Ishikawa (cell line): Measurements from ENCODE around the gene TJP1.

ENCODE experiments used
- CEBPB ChIP-seq: IDR thresholded peaks from 2 replicates; pipeline ENCODE4 v1.6.1; 2012
- CREB1 ChIP-seq: IDR thresholded peaks from 2 replicates; pipeline ENCODE4 v1.6.1; 2012; ENCODE audit warnings: low read depth
- EGR1 ChIP-seq: IDR thresholded peaks from 2 replicates; pipeline ENCODE4 v1.6.1; 2012
- EP300 ChIP-seq: IDR thresholded peaks from 2 replicates; pipeline ENCODE4 v1.6.1; 2012; ENCODE audit warnings: borderline replicate concordance
- FOXM1 ChIP-seq: IDR thresholded peaks from 2 replicates; pipeline ENCODE4 v1.6.1; 2012; ENCODE audit warnings: low read depth, borderline replicate concordance
- MAX ChIP-seq: IDR thresholded peaks from 2 replicates; pipeline ENCODE4 v1.6.1; 2012
- NFIC ChIP-seq: IDR thresholded peaks from 2 replicates; pipeline ENCODE4 v1.6.1; 2012
- RAD21 ChIP-seq: IDR thresholded peaks from 2 replicates; pipeline ENCODE4 v1.6.1; 2012; ENCODE audit warnings: low read depth
- REST ChIP-seq: IDR thresholded peaks from 2 replicates; pipeline ENCODE4 v1.6.1; 2012; ENCODE audit warnings: low read depth, mild to moderate bottlenecking
- TAF1 ChIP-seq: IDR thresholded peaks from 2 replicates; pipeline ENCODE4 v1.6.1; 2012; ENCODE audit warnings: low read depth, mild to moderate bottlenecking
- TCF12 ChIP-seq: IDR thresholded peaks from 2 replicates; pipeline ENCODE4 v1.6.1; 2012; ENCODE audit warnings: low read depth
- TEAD4 ChIP-seq: IDR thresholded peaks from 2 replicates; pipeline ENCODE4 v1.6.1; 2012
- USF1 ChIP-seq: IDR thresholded peaks from 2 replicates; pipeline ENCODE4 v1.6.1; 2012
- YY1 ChIP-seq: IDR thresholded peaks from 2 replicates; pipeline ENCODE4 v1.6.1; 2012; ENCODE audit warnings: low read depth
- ZBTB7A ChIP-seq: IDR thresholded peaks from 2 replicates; pipeline ENCODE4 v1.6.1; 2012; ENCODE audit warnings: low read depth

Gene TJP1

GRCh38 chr15:29773000-29773399, 49.3 kb downstream of the TJP1 start:
- TF ChIP-seq TEAD4 (no peak), USF1 (no peak), TAF1 (no peak), ZBTB7A (no peak), MAX (no peak), TCF12 (no peak), EP300 (no peak), NFIC (no peak), CREB1 (no peak), FOXM1 (no peak), REST (no peak)

- TF ChIP-seq FOXM1: no peak
- no peak for TF ChIP-seq REST
- no peak for TF ChIP-seq RAD21
- TF ChIP-seq CEBPB: no peak
- TF ChIP-seq USF1: no peak
- no peak for TF ChIP-seq EP300
- TF ChIP-seq TAF1: no peak
- TF ChIP-seq MAX: no peak
- no peak for TF ChIP-seq YY1
- no peak for TF ChIP-seq ZBTB7A
- TF ChIP-seq CREB1: no peak
- TF ChIP-seq TEAD4: no peak
- no peak for TF ChIP-seq NFIC
These were observed 51.5 kb downstream of the TJP1 start for GRCh38 chr15:29770796-29771195.

GRCh38 chr15:29765898-29766527, 56.3 kb downstream of the TJP1 start:
- TF ChIP-seq EGR1 (no peak), CEBPB (no peak), REST (no peak)

GRCh38 chr15:29765234-29765841, 56.9 kb downstream of the TJP1 start:
- TF ChIP-seq YY1: no peak
- no peak for TF ChIP-seq REST
- peak; percentile 73; the same call in 1 of the 2 replicates for TF ChIP-seq FOXM1
- TF ChIP-seq NFIC: peak; percentile 71; the same call in 1 of the 2 replicates
- peak; percentile 69 for TF ChIP-seq EP300
- TF ChIP-seq CEBPB: peak; percentile 25; the same call in 1 of the 2 replicates
- TF ChIP-seq USF1: no peak
- TF ChIP-seq TEAD4: peak; percentile 49
- no peak for TF ChIP-seq CREB1
- peak; percentile 65; the same call in 1 of the 2 replicates for TF ChIP-seq TCF12
- TF ChIP-seq ZBTB7A: no peak
- no peak for TF ChIP-seq EGR1
- no peak for TF ChIP-seq TAF1
- TF ChIP-seq MAX: 0 out of 2 replicates have a peak, but pooled peaks have one; percentile 18
- no peak for TF ChIP-seq RAD21
